Endothelial cell of umbilical vein (primary cell): Measurements from ENCODE around the gene RASAL2. TPM values are rescaled to one million over a fixed set of nuclear protein-coding genes. Genes with fewer than 3 reads are reported as not detected.

ENCODE experiments used
- BruUV-seq: library from RNA; stranded (reverse); fragments of 400-500 nt; replicated peaks from 2 replicates; lab custom pipeline; 2021; lab: Mats Ljungman, UMichigan
- CTCF ChIA-PET: fragments of 300-600, 350-600 bp; sonication (Branson Sonifier 250); formaldehyde crosslinking; loops from one replicate; lab custom pipeline; 2021; ENCODE audit warnings: antibody characterized with exemption, inconsistent platforms; lab: Charles Lee
- POLR2A ChIA-PET: fragments of 300-600, 350-600 bp; sonication (Branson Sonifier 250); formaldehyde crosslinking; loops from one replicate; lab custom pipeline; 2021; ENCODE audit warnings: antibody characterized with exemption, inconsistent platforms; lab: Charles Lee
- DNase-seq: peaks from one replicate; pipeline ENCODE4 v3.0.0-alpha.2; 2011; ENCODE audit warnings: low read depth, low spot score
- FAIRE-seq: peaks from 2 replicates; lab custom pipeline; 2011; peaks lifted over from hg19 to GRCh38; lab: Jason Lieb, UNC
- H2AFZ ChIP-seq: 2 replicates; pipeline ENCODE4 v1.6.0; 2012; ENCODE audit warnings: low read depth, low read length, control low read depth, inconsistent platforms
- H3K27ac ChIP-seq: 2 replicates; pipeline ENCODE4 v1.5.1; 2011; ENCODE audit warnings: low read depth, mild to moderate bottlenecking, control low read depth, low read length, moderate library complexity; ENCODE audit not compliant: insufficient read depth
- H3K27me3 ChIP-seq, 2 experiments: 2 replicates each; pipeline versions ENCODE4 v1.6.0 to v1.6.1; 2011; ENCODE audit warnings: low read length in 2 of 2, mixed read lengths in 1 of 2; ENCODE audit not compliant: control insufficient read depth in 2 of 2, insufficient read depth in 2 of 2
- H3K36me3 ChIP-seq, 2 experiments: 2 replicates in 1 of 2; 3 replicates in 1 of 2; pipeline ENCODE4 v1.5.1; 2011; ENCODE audit warnings: low read length in 2 of 2, mild to moderate bottlenecking in 1 of 2, moderate library complexity in 1 of 2; ENCODE audit not compliant: control insufficient read depth in 2 of 2, insufficient read depth in 2 of 2; ENCODE audit errors: extremely low read depth in 1 of 2
- H3K4me1 ChIP-seq: 3 replicates; pipeline ENCODE4 v1.5.1; 2011; ENCODE audit warnings: mild to moderate bottlenecking, low read length; ENCODE audit not compliant: control insufficient read depth, insufficient read depth; ENCODE audit errors: extremely low read depth
- H3K4me2 ChIP-seq: 2 replicates; pipeline ENCODE4 v1.6.1; 2011; ENCODE audit warnings: low read length, control low read depth, mixed read lengths; ENCODE audit not compliant: insufficient read depth
- H3K4me3 ChIP-seq, 3 experiments: fragments of 200-600 bp in 1 of 3; sonication (generic), shearing (Covaris generic) in 1 of 3; replicated peaks in 1 of 3; 2 replicates each; pipeline ENCODE4 v1.5.1; 2011 to 2016; ENCODE audit warnings: control low read depth in 3 of 3, low read length in 3 of 3, mild to moderate bottlenecking in 2 of 3, inconsistent platforms in 1 of 3, low read depth in 1 of 3, moderate library complexity in 1 of 3; ENCODE audit not compliant: insufficient read depth in 1 of 3
- H3K79me2 ChIP-seq: 2 replicates; pipeline ENCODE4 v1.6.0; 2012; ENCODE audit warnings: low read length, inconsistent platforms; ENCODE audit not compliant: control insufficient read depth, insufficient read depth
- H3K9ac ChIP-seq: replicated peaks from 2 replicates; pipeline ENCODE3; 2011; ENCODE audit warnings: low read length, control low read depth; ENCODE audit not compliant: insufficient read depth; ENCODE audit errors: extremely low read depth
- H3K9me1 ChIP-seq: replicated peaks from 3 replicates; pipeline ENCODE4 v1.6.0; 2011; ENCODE audit warnings: mild to moderate bottlenecking, low read length; ENCODE audit not compliant: control insufficient read depth, insufficient read depth; ENCODE audit errors: extremely low read depth
- H3K9me3 ChIP-seq: replicated peaks from 2 replicates; pipeline ENCODE4 v1.5.1; 2012; ENCODE audit warnings: low read length, inconsistent platforms; ENCODE audit not compliant: control insufficient read depth, insufficient read depth
- H4K20me1 ChIP-seq: replicated peaks from 2 replicates; pipeline ENCODE3; 2011; ENCODE audit warnings: mild to moderate bottlenecking, low read length; ENCODE audit not compliant: control insufficient read depth, insufficient read depth; ENCODE audit errors: extremely low read depth
- FOS ChIP-seq: IDR thresholded peaks from 2 replicates; pipeline ENCODE4 v1.6.1; 2011; ENCODE audit warnings: mild to moderate bottlenecking, low read length, moderate library complexity, borderline replicate concordance; ENCODE audit not compliant: insufficient read depth
- POLR2A ChIP-seq: IDR thresholded peaks from 2 replicates; pipeline ENCODE4 v1.6.1; 2012; ENCODE audit warnings: low read depth, mild to moderate bottlenecking, control low read depth, low read length
- POLR2AphosphoS5 ChIP-seq: IDR thresholded peaks from 2 replicates; pipeline ENCODE4 v1.6.1; 2012; ENCODE audit warnings: low read depth, mild to moderate bottlenecking, control low read depth, low read length, moderate library complexity; ENCODE audit not compliant: insufficient read depth
- dilution Hi-C: fragments of 300-500 bp; cut with MboI; formaldehyde crosslinking; loops from one replicate; pipeline ENCODE4 v1.15.0; 2019; ENCODE audit warnings: low sequenced_read_pairs; ENCODE audit not compliant: extremely low pct_ligation_motif_present
- intact Hi-C: fragments of 100-400 bp; cut with micrococcal nuclease; formaldehyde crosslinking; loops from one replicate; pipeline ENCODE4 v1.10.0; 2022
- polyA plus RNA-seq, 4 experiments: library from polyadenylated mRNA; depleted of rRNA in 3 of 4; stranded (reverse) in 3 of 4; unstranded in 1 of 4; fragments of >200 nt; gene quantifications; 2 replicates each; pipeline versions ENCODE4 v1.2.1 to v1.2.3, GENCODE V29; 2011 to 2012; ENCODE audit warnings: missing spikeins in 1 of 4
- total RNA-seq: library from RNA; stranded (reverse); gene quantifications from 2 replicates; pipeline ENCODE4 v1.2.3, GENCODE V29; 2021
- TF ChIP-seq, protein P1 (sequence below), 2 donors: IDR thresholded peaks; 1 replicate in 1 of 2; 2 replicates in 1 of 2; pipeline ENCODE4 v1.5.1; 2011; ENCODE audit warnings: low read length in 2 of 2, mild to moderate bottlenecking in 2 of 2, moderate library complexity in 2 of 2, control low read depth in 1 of 2, inconsistent platforms in 1 of 2, low read depth in 1 of 2; ENCODE audit not compliant: insufficient read depth in 1 of 2; ENCODE audit errors: extremely low read depth in 1 of 2
- TF ChIP-seq, protein P2 (sequence below): IDR thresholded peaks from 2 replicates; pipeline ENCODE4 v1.6.1; 2011; ENCODE audit not compliant: insufficient read depth, insufficient read length

RASAL2 gene
- total and polyA plus RNA-seq, 2 donors (not counting 3 experiments of a cell fraction or from before 2014, with no cell fraction given) = 12.5 to 15.5 TPM

DNA sequence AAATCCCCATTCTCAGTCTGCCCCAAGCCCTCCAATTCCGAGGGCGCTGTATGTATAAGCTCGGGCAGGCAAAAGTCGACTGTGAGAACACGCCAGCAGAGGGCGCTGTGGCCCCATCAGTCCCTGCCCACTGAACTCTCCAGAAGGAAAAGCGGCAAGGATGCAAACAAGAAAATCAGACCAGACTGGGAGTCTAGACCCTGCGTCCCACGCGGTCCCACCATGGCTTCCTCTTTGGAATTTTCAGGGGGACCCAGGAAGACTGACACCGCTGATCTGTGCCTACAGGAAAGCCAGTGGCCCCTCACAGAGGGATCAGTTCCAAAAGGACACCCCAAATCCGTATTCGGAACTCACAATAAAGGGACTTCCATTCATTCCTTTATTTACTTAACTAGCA lies 438.5 kb downstream of the RASAL2 start:
- H3K9me1 ChIP-seq = no peaks in the 10 kb centered on the region
- H3K4me2 ChIP-seq = peak overlapping the region; percentile 62
- H3K4me1 ChIP-seq = no peaks in the 10 kb centered on the region
- H2AFZ ChIP-seq = peak overlapping the region; percentile 86
- dilution Hi-C loops = no loop called here
- no peak overlapping the region for H3K27ac ChIP-seq
- POLR2A ChIA-PET = interaction anchor here (0.5 kb wide), 1 partner anchor 221 kb away, joined by 3 read pairs; no protein-coding TSS in a partner anchor
- no peaks in the 10 kb centered on the region for H3K36me3 ChIP-seq
- DNase-seq (peak; percentile 82), FAIRE-seq (peak; percentile 83)
- no peaks in the 10 kb centered on the region for H3K27me3 ChIP-seq
- no peaks in the 10 kb centered on the region for H3K9me3 ChIP-seq
- H3K4me3 ChIP-seq = no peak overlapping the region
- no peaks in the 10 kb centered on the region for H3K79me2 ChIP-seq
- no peak overlapping the region for H3K9ac ChIP-seq
- TF ChIP-seq POLR2A (no peak), POLR2AphosphoS5 (no peak), FOS (no peak)
- TF ChIP-seq, protein P1, sequence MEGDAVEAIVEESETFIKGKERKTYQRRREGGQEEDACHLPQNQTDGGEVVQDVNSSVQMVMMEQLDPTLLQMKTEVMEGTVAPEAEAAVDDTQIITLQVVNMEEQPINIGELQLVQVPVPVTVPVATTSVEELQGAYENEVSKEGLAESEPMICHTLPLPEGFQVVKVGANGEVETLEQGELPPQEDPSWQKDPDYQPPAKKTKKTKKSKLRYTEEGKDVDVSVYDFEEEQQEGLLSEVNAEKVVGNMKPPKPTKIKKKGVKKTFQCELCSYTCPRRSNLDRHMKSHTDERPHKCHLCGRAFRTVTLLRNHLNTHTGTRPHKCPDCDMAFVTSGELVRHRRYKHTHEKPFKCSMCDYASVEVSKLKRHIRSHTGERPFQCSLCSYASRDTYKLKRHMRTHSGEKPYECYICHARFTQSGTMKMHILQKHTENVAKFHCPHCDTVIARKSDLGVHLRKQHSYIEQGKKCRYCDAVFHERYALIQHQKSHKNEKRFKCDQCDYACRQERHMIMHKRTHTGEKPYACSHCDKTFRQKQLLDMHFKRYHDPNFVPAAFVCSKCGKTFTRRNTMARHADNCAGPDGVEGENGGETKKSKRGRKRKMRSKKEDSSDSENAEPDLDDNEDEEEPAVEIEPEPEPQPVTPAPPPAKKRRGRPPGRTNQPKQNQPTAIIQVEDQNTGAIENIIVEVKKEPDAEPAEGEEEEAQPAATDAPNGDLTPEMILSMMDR (IDR thresholded peaks at IDR 0.05; ENCODE audit: extremely low read depth in 1 of 2, insufficient read depth in 1 of 2, low read depth in 1 of 2, low read length in 2 of 2) = peak; percentile 87 to 89
- TF ChIP-seq, protein P2, sequence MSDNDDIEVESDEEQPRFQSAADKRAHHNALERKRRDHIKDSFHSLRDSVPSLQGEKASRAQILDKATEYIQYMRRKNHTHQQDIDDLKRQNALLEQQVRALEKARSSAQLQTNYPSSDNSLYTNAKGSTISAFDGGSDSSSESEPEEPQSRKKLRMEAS = no peak
- no peaks in the 10 kb centered on the region for H4K20me1 ChIP-seq
- intact Hi-C loops = loop anchor here (1.0 to 5.0 kb wide), 5 partner anchors 220 to 550 kb away; partner anchors contain the start of gene TOR3A
- BruUV-seq = no TSS peak
- CTCF ChIA-PET = interaction anchor here (0.5 to 14.6 kb wide), 30 partner anchors 8 to 836 kb away, joined by 3 to 349 read pairs (median 4); partner anchors contain the start of gene SOAT1
